ENCODE data around the gene ATCAY.

ATCAY gene

DNA sequence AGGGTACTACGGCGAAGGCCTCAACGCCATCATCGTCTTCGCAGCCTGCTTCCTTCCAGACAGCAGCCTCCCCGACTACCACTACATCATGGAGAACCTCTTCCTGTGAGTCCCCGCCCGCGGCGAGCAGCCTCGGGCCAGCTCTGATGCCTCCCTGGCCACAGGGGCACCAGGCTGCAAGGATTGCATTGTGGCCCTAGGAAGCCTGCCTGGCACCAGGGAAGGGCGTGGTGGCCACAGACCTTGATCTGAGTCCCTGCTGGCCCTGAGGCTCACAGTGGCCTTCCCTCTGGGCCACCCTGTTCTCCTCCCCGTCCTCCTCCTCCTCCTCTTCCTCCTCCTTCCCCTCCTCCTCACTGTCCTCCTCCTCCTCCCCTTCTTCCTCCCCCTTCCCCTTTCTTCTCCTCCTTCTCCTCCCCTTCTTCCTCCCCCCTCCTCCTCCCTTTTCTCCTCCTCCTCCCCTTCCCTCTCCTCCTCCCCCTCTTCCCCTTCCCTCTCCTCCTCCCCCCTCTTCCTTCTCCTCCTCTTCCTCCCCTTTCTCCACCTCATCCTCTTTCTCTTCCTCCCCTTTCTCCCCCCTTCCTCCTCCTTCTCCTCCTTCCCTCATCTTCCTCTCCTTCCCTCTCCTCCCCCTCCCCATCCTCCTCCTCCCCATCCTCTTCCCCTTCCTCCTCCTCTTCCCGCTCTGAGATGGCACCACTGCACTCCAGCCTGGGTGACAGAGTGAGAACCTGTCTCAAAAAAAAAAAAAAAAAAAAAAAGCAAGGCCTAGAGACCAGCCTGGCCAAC is 28.0 kb downstream of the ATCAY start:
- H3K4me3 ChIP-seq (ENCODE audit: low read length) = no peak overlapping the region

DNA sequence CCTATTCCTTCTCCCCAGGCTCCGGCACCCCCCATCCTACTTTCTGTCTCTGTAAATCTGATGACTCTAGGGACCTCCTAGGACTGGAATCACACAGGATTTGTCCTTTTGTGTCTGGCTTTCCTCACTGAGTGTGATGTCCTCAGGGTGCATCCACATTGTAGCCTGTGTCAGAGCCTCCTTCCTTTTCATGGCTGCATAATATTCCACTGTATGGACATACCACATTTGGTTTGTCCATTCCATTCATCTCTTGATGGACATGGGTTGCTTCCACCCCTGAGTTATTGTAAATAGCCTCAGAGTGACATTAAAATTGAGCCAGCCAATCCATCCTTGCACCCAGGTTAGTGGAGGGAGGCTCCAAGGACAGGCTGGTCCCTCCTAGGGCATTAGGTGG is 29.6 kb downstream of the ATCAY start:
- Histone ChIP-seq H3K27me3 (ENCODE audit: control insufficient read depth, insufficient read depth, low read length) (no peaks in the 10 kb centered on the region), H3K9ac (ENCODE audit: low read length) (no peak overlapping the region), H3K9me3 (ENCODE audit: control insufficient read depth, low read depth, low read length) (no peaks in the 10 kb centered on the region), H3K36me3 (ENCODE audit: control insufficient read depth, low read depth, low read length) (peaks cover 23% of the 10 kb centered on the region), H3K4me1 (ENCODE audit: control insufficient read depth, low read depth, low read length) (no peaks in the 10 kb centered on the region), H3K27ac (ENCODE audit: low read length) (no peak overlapping the region), H3K4me3 (ENCODE audit: low read length) (no peak overlapping the region)

More for the DNA sequence above, 28.0 kb downstream of the ATCAY start:
- H3K9me3 ChIP-seq (ENCODE audit: control insufficient read depth, low read depth, low read length) = no peaks in the 10 kb centered on the region
- H3K27ac ChIP-seq (ENCODE audit: low read length) = no peak overlapping the region
- H3K4me1 ChIP-seq (ENCODE audit: control insufficient read depth, low read depth, low read length) = no peaks in the 10 kb centered on the region
- no peak overlapping the region for H3K9ac ChIP-seq (ENCODE audit: low read length)
- peaks cover 23% of the 10 kb centered on the region for H3K36me3 ChIP-seq (ENCODE audit: control insufficient read depth, low read depth, low read length)
- H3K27me3 ChIP-seq (ENCODE audit: control insufficient read depth, insufficient read depth, low read length) = no peaks in the 10 kb centered on the region

- H3K9me3 ChIP-seq (ENCODE audit: control insufficient read depth, low read depth, low read length) = no peaks in the 10 kb centered on the region
- H3K4me1 ChIP-seq (ENCODE audit: control insufficient read depth, low read depth, low read length) = no peaks in the 10 kb centered on the region
- no peak overlapping the region for H3K27ac ChIP-seq (ENCODE audit: low read length)
- no peaks in the 10 kb centered on the region for H3K27me3 ChIP-seq (ENCODE audit: control insufficient read depth, insufficient read depth, low read length)
- H3K9ac ChIP-seq (ENCODE audit: low read length) = no peak overlapping the region
- no peak overlapping the region for H3K4me3 ChIP-seq (ENCODE audit: low read length)
- H3K36me3 ChIP-seq (ENCODE audit: control insufficient read depth, low read depth, low read length) = peaks cover 14% of the 10 kb centered on the region
Measured at GRCh38 chr19:3914199-3914598, 33.7 kb downstream of the ATCAY start.

- Histone ChIP-seq H3K9ac (ENCODE audit: low read length) (no peak overlapping the region), H3K9me3 (ENCODE audit: control insufficient read depth, low read depth, low read length) (no peaks in the 10 kb centered on the region), H3K36me3 (ENCODE audit: control insufficient read depth, low read depth, low read length) (peaks cover 4% of the 10 kb centered on the region), H3K4me3 (ENCODE audit: low read length) (no peak overlapping the region), H3K4me1 (ENCODE audit: control insufficient read depth, low read depth, low read length) (no peaks in the 10 kb centered on the region), H3K27ac (ENCODE audit: low read length) (no peak overlapping the region), H3K27me3 (ENCODE audit: control insufficient read depth, insufficient read depth, low read length) (no peaks in the 10 kb centered on the region)
Measured at GRCh38 chr19:3916033-3916432, 35.5 kb downstream of the ATCAY start.

DNA sequence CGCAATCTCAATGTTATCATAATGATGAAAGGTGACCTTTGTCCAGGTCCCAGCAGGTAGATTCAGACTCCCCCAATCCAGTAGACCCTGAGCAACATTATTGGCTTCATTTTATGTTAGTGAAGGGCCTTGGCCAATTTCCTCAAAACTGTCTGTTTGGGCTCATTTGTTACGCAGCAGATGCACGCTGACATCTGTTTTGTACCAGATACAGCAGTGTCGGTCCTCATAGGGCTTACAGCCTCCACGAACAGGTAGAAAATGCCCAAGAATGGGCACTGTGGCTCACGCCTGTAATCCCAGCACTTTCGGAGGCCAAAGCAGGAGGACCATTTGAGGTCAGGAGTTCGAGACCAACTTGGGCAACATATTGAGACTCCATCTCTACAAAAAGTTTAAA is 39.3 kb downstream of the ATCAY start:
- H3K9ac ChIP-seq (ENCODE audit: low read length) = no peak overlapping the region
- H3K36me3 ChIP-seq (ENCODE audit: control insufficient read depth, low read depth, low read length) = peaks cover 8% of the 10 kb centered on the region
- H3K9me3 ChIP-seq (ENCODE audit: control insufficient read depth, low read depth, low read length) = no peaks in the 10 kb centered on the region
- H3K4me3 ChIP-seq (ENCODE audit: low read length) = no peak overlapping the region
- H3K27ac ChIP-seq (ENCODE audit: low read length) = no peak overlapping the region
- no peaks in the 10 kb centered on the region for H3K27me3 ChIP-seq (ENCODE audit: control insufficient read depth, insufficient read depth, low read length)
- H3K4me1 ChIP-seq (ENCODE audit: control insufficient read depth, low read depth, low read length) = no peaks in the 10 kb centered on the region

GRCh38 chr19:3923096-3923758 is 42.7 kb downstream of the ATCAY start:
- Histone ChIP-seq H3K9me3 (ENCODE audit: control insufficient read depth, low read depth, low read length) (no peaks in the 10 kb centered on the region), H3K36me3 (ENCODE audit: control insufficient read depth, low read depth, low read length) (peaks cover 12% of the 10 kb centered on the region), H3K27ac (ENCODE audit: low read length) (no peak overlapping the region), H3K27me3 (ENCODE audit: control insufficient read depth, insufficient read depth, low read length) (no peaks in the 10 kb centered on the region), H3K4me1 (ENCODE audit: control insufficient read depth, low read depth, low read length) (no peaks in the 10 kb centered on the region), H3K4me3 (ENCODE audit: low read length) (no peak overlapping the region), H3K9ac (ENCODE audit: low read length) (no peak overlapping the region)

GRCh38 chr19:3923912-3924311 is 43.4 kb downstream of the ATCAY start:
- Histone ChIP-seq H3K27ac (ENCODE audit: low read length) (no peak overlapping the region), H3K36me3 (ENCODE audit: control insufficient read depth, low read depth, low read length) (peaks cover 12% of the 10 kb centered on the region), H3K4me3 (ENCODE audit: low read length) (no peak overlapping the region), H3K27me3 (ENCODE audit: control insufficient read depth, insufficient read depth, low read length) (no peaks in the 10 kb centered on the region), H3K9ac (ENCODE audit: low read length) (no peak overlapping the region), H3K4me1 (ENCODE audit: control insufficient read depth, low read depth, low read length) (no peaks in the 10 kb centered on the region), H3K9me3 (ENCODE audit: control insufficient read depth, low read depth, low read length) (no peaks in the 10 kb centered on the region)

- Histone ChIP-seq H3K36me3 (ENCODE audit: control insufficient read depth, low read depth, low read length) (no peaks in the 10 kb centered on the region), H3K9me3 (ENCODE audit: control insufficient read depth, low read depth, low read length) (no peaks in the 10 kb centered on the region), H3K9ac (ENCODE audit: low read length) (no peak overlapping the region), H3K27me3 (ENCODE audit: control insufficient read depth, insufficient read depth, low read length) (no peaks in the 10 kb centered on the region), H3K4me3 (ENCODE audit: low read length) (no peak overlapping the region), H3K4me1 (ENCODE audit: control insufficient read depth, low read depth, low read length) (no peaks in the 10 kb centered on the region), H3K27ac (ENCODE audit: low read length) (no peak overlapping the region)
Measured at GRCh38 chr19:3931041-3931440, 50.6 kb downstream of the ATCAY start.

- Histone ChIP-seq H3K36me3 (ENCODE audit: control insufficient read depth, low read depth, low read length) (no peaks in the 10 kb centered on the region), H3K27ac (ENCODE audit: low read length) (peak within 1 kb of the TSS; percentile 82), H3K9me3 (ENCODE audit: control insufficient read depth, low read depth, low read length) (no peaks in the 10 kb centered on the region), H3K4me1 (ENCODE audit: control insufficient read depth, low read depth, low read length) (no peaks in the 10 kb centered on the region), H3K9ac (ENCODE audit: low read length) (peak within 1 kb of the TSS; percentile 67), H3K4me3 (ENCODE audit: low read length) (peak within 1 kb of the TSS; percentile 67), H3K27me3 (ENCODE audit: control insufficient read depth, insufficient read depth, low read length) (no peaks in the 10 kb centered on the region)
Measured at GRCh38 chr19:3932931-3933810, 52.7 kb downstream of the ATCAY start, which contains the start of gene NMRK2. Gene NMRK2, plus strand, starts transcription at chr19:3933069. Its CDS starts 603 bp downstream, at chr19:3933672.

- no peaks in the 10 kb centered on the region for H3K4me1 ChIP-seq (ENCODE audit: control insufficient read depth, low read depth, low read length)
- H3K4me3 ChIP-seq (ENCODE audit: low read length) = no peak overlapping the region
- no peaks in the 10 kb centered on the region for H3K9me3 ChIP-seq (ENCODE audit: control insufficient read depth, low read depth, low read length)
- no peak overlapping the region for H3K9ac ChIP-seq (ENCODE audit: low read length)
- no peaks in the 10 kb centered on the region for H3K27me3 ChIP-seq (ENCODE audit: control insufficient read depth, insufficient read depth, low read length)
- peaks cover 2% of the 10 kb centered on the region for H3K36me3 ChIP-seq (ENCODE audit: control insufficient read depth, low read depth, low read length)
- H3K27ac ChIP-seq (ENCODE audit: low read length) = no peak overlapping the region
Measured at GRCh38 chr19:3936506-3937442, 56.3 kb downstream of the ATCAY start.
